Lower leg skin (tissue), 4 donors: ENCODE measurements around the gene DOK1. TPM values are rescaled to one million over a fixed set of nuclear protein-coding genes. Genes with fewer than 3 reads are reported as not detected.

Experiments
- DNase-seq, 2 donors: peaks; one replicate each; pipeline ENCODE4 v3.0.0-alpha.2; 2019; ENCODE audit warnings: low spot score in 2 of 2
- H3K4me3 ChIP-seq: fragments of 200-600 bp; sonication (generic); 2 replicates; pipeline ENCODE4 v1.5.1; 2017; ENCODE audit warnings: mild to moderate bottlenecking, low read depth; ENCODE audit not compliant: poor library complexity, severe bottlenecking
- CTCF ChIP-seq, 3 donors: fragments of 450-650 bp; IDR thresholded peaks; one replicate each; pipeline ENCODE4 v1.5.1; 2016; ENCODE audit warnings: antibody characterized with exemption in 3 of 3, mild to moderate bottlenecking in 3 of 3, moderate library complexity in 2 of 3
- POLR2A ChIP-seq, 2 donors: fragments of 450-650 bp; IDR thresholded peaks; one replicate each; pipeline ENCODE4 v1.6.1; 2016 to 2017; ENCODE audit warnings: antibody characterized with exemption in 2 of 2, mild to moderate bottlenecking in 1 of 2, moderate library complexity in 1 of 2
- WGBS, 2 donors: methylation state at CpG; one replicate each; pipeline ENCODE4 v1.1.5; 2018; 5-methylcytosine and 5-hydroxymethylcytosine counted together
- intact Hi-C: fragments of 100-400 bp; cut with DNase I; formaldehyde crosslinking; loops from one replicate; pipeline ENCODE4 v1.15.0; 2023; ENCODE audit warnings: low total_unique reads
- total RNA-seq, 4 donors: library from RNA; depleted of rRNA; stranded (reverse); fragments of >200 nt; gene quantifications; one replicate each; pipeline ENCODE4 v1.1.0, GENCODE V29; 2016

The DOK1 gene
- total RNA-seq, 4 donors from 2014 or later = 3.8 to 7.2 (median 4.7) TPM

- peak in 1 of 2 donors; percentile 22 for TF ChIP-seq POLR2A (IDR thresholded peaks at IDR 0.05)
- no peak for TF ChIP-seq CTCF (IDR thresholded peaks at IDR 0.05)
- 0% methylated on average over 54 to 61 of the region's 87 CpGs for WGBS, 2 donors
- H3K4me3 ChIP-seq = peak within 1 kb of the TSS; percentile 85
- DNase-seq = peak; percentile 97 to 99
- intact Hi-C loops = no loop called here
These were observed 24.9 kb upstream of the DOK1 start, which contains the start of the genes AUP1 and HTRA2 for GRCh38 chr2:74529357-74530238. TSS of gene AUP1 (minus strand) at chr2:74529706. CDS start at chr2:74529629, 77 bp downstream. TSS of gene HTRA2 (plus strand) at chr2:74529933. CDS start at chr2:74530007, 74 bp downstream.

GRCh38 chr2:74530239-74531187 lies 24.0 kb upstream of the DOK1 start:
- intact Hi-C loops = no loop called here
- peak in 1 of 2 donors; percentile 91 for DNase-seq
- WGBS, 2 donors = 2 to 3% methylated on average over 50 to 53 of the region's 54 CpGs
- TF ChIP-seq CTCF (IDR thresholded peaks at IDR 0.05) (no peak), POLR2A (IDR thresholded peaks at IDR 0.05) (no peak)
- H3K4me3 ChIP-seq = peak overlapping the region; percentile 72

DNA sequence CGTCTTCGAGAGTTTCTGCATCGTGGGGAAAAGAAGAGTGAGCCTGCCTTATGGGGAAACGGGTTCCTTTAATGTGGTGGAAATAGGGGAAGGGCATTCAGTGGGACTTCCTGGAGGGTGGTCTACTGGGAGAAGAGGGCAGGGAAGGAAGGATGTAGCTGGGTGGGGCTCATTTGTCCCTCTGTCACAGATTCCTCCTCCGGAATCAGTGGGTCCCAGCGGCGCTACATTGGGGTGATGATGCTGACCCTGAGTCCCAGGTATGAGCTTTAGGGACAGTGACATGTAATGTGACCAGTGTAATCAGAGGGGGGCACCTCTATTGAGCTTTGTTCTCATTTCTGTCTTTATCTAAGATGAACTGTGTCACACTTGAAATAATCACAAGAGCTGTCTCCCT lies 22.9 kb upstream of the DOK1 start:
- intact Hi-C loops = no loop called here
- H3K4me3 ChIP-seq = no peak overlapping the region
- TF ChIP-seq POLR2A (IDR thresholded peaks at IDR 0.05) (no peak), CTCF (IDR thresholded peaks at IDR 0.05) (no peak)
- DNase-seq = peak in 1 of 2 donors; percentile 8
- WGBS, 2 donors = 83 to 90% methylated on average over 7 of the region's 7 CpGs

- TF ChIP-seq CTCF (IDR thresholded peaks at IDR 0.05) = no peak
- no peak for TF ChIP-seq POLR2A (IDR thresholded peaks at IDR 0.05)
- no peak for DNase-seq
- no peak overlapping the region for H3K4me3 ChIP-seq
- intact Hi-C loops = no loop called here
These were observed 22.3 kb upstream of the DOK1 start for GRCh38 chr2:74532222-74532621.

GRCh38 chr2:74533464-74533863 lies 21.1 kb upstream of the DOK1 start:
- no peak for DNase-seq
- intact Hi-C loops = no loop called here
- no peak overlapping the region for H3K4me3 ChIP-seq
- WGBS, 2 donors = 86 to 88% methylated on average over 4 of the region's 4 CpGs
- TF ChIP-seq CTCF (IDR thresholded peaks at IDR 0.05) (no peak), POLR2A (IDR thresholded peaks at IDR 0.05) (no peak)
